DOHH2 (cell line): Measurements from ENCODE around the gene SPN.

Source experiments
- H3F3A ChIP-seq: fragments of 200-600 bp; sonication (generic), shearing (Covaris generic); 2 replicates; pipeline ENCODE4 v1.6.0; 2016; ENCODE audit warnings: antibody characterized with exemption, mild to moderate bottlenecking; ENCODE audit not compliant: control insufficient read depth, insufficient read depth
- H3K27ac ChIP-seq: fragments of 200-600 bp; sonication (generic); 2 replicates; pipeline ENCODE4 v1.5.1; 2014; ENCODE audit warnings: low read depth, mild to moderate bottlenecking, low read length, moderate library complexity
- H3K27me3 ChIP-seq: fragments of 200-600 bp; sonication (generic); 2 replicates; pipeline ENCODE4 v1.6.1; 2014; ENCODE audit warnings: mild to moderate bottlenecking, low read length, mixed read lengths; ENCODE audit not compliant: control insufficient read depth
- H3K36me3 ChIP-seq: fragments of 200-600 bp; sonication (generic); 2 replicates; pipeline ENCODE4 v1.6.1; 2014; ENCODE audit warnings: mild to moderate bottlenecking, low read length, moderate library complexity, mixed read lengths; ENCODE audit not compliant: control insufficient read depth
- H3K4me1 ChIP-seq: fragments of 200-600 bp; sonication (generic); 2 replicates; pipeline ENCODE4 v1.6.1; 2014; ENCODE audit warnings: mild to moderate bottlenecking, low read length, mixed read lengths; ENCODE audit not compliant: control insufficient read depth
- H3K4me2 ChIP-seq: fragments of 200-600 bp; sonication (generic); 2 replicates; pipeline ENCODE4 v1.6.0; 2014; ENCODE audit warnings: mild to moderate bottlenecking, low read length, moderate library complexity
- H3K4me3 ChIP-seq: fragments of 200-600 bp; sonication (generic); 2 replicates; pipeline ENCODE4 v1.5.1; 2014; ENCODE audit warnings: mild to moderate bottlenecking, low read length, mixed read lengths
- H3K79me2 ChIP-seq: fragments of 200-600 bp; sonication (generic); 2 replicates; pipeline ENCODE4 v1.6.1; 2014; ENCODE audit warnings: mild to moderate bottlenecking, low read length, mixed read lengths; ENCODE audit not compliant: control insufficient read depth
- H3K9me2 ChIP-seq: fragments of 200-600 bp; sonication (generic); replicated peaks from 2 replicates; pipeline ENCODE4 v1.6.1; 2014; ENCODE audit warnings: mild to moderate bottlenecking, low read length, mixed read lengths; ENCODE audit not compliant: control insufficient read depth
- H3K9me3 ChIP-seq: fragments of 200-600 bp; sonication (generic); 2 replicates; pipeline ENCODE4 v1.6.1; 2014; ENCODE audit warnings: antibody characterized with exemption, low read length, mixed read lengths; ENCODE audit not compliant: control insufficient read depth, insufficient read depth
- H4K20me1 ChIP-seq: fragments of 200-600 bp; sonication (generic); 2 replicates; pipeline ENCODE4 v1.6.0; 2014; ENCODE audit warnings: low read depth, mild to moderate bottlenecking, antibody characterized with exemption, low read length, moderate library complexity; ENCODE audit not compliant: control insufficient read depth, insufficient read depth
- CTCF ChIP-seq: fragments of 200-600 bp; sonication (generic); IDR thresholded peaks from one replicate; pipeline ENCODE4 v1.5.1; 2014; ENCODE audit warnings: antibody characterized with exemption, mild to moderate bottlenecking, low read depth, low read length; ENCODE audit not compliant: poor library complexity, severe bottlenecking
- EZH2phosphoT487 ChIP-seq: fragments of 200-600 bp; sonication (generic); IDR thresholded peaks from 2 replicates; pipeline ENCODE4 v1.6.1; 2017; ENCODE audit warnings: borderline replicate concordance, mild to moderate bottlenecking, antibody characterized with exemption, low read length, moderate library complexity, mixed read lengths

SPN gene

GRCh38 chr16:29667755-29668154, 4.7 kb downstream of the SPN start:
- Histone ChIP-seq H3K4me1 (peaks cover 38% of the 10 kb centered on the region), H3K36me3 (peaks cover 51% of the 10 kb centered on the region), H3K9me2 (no peaks in the 10 kb centered on the region), H3F3A (peaks cover 13% of the 10 kb centered on the region), H3K4me2 (no peak overlapping the region; the same call in 1 of the 2 replicates), H4K20me1 (peaks cover 5% of the 10 kb centered on the region; the same call in 1 of the 2 replicates), H3K27me3 (no peaks in the 10 kb centered on the region), H3K27ac (no peak overlapping the region), H3K9me3 (no peaks in the 10 kb centered on the region), H3K79me2 (peaks cover 80% of the 10 kb centered on the region), H3K4me3 (no peak overlapping the region)
- TF ChIP-seq CTCF (no peak), EZH2phosphoT487 (no peak)

GRCh38 chr16:29668267-29668666, 5.2 kb downstream of the SPN start:
- Histone ChIP-seq H4K20me1 (peaks cover 5% of the 10 kb centered on the region; the same call in 1 of the 2 replicates), H3K9me3 (no peaks in the 10 kb centered on the region), H3K4me3 (no peak overlapping the region), H3K9me2 (no peaks in the 10 kb centered on the region), H3K27me3 (no peaks in the 10 kb centered on the region), H3K36me3 (peaks cover 49% of the 10 kb centered on the region), H3K4me2 (no peak overlapping the region; the same call in 1 of the 2 replicates), H3K4me1 (peaks cover 37% of the 10 kb centered on the region), H3K27ac (no peak overlapping the region), H3K79me2 (peaks cover 75% of the 10 kb centered on the region), H3F3A (peaks cover 13% of the 10 kb centered on the region)
- TF ChIP-seq CTCF = no peak

GRCh38 chr16:29673501-29673900, 10.5 kb downstream of the SPN start:
- Histone ChIP-seq H3K9me2 (no peaks in the 10 kb centered on the region), H3K27me3 (no peaks in the 10 kb centered on the region), H3K4me3 (no peak overlapping the region), H3K36me3 (peaks cover 3% of the 10 kb centered on the region), H4K20me1 (no peaks in the 10 kb centered on the region), H3K9me3 (no peaks in the 10 kb centered on the region), H3K4me1 (peaks cover 15% of the 10 kb centered on the region), H3F3A (peaks cover 23% of the 10 kb centered on the region), H3K27ac (no peak overlapping the region), H3K4me2 (no peak overlapping the region), H3K79me2 (peaks cover 23% of the 10 kb centered on the region)
- no peak for TF ChIP-seq EZH2phosphoT487
- TF ChIP-seq CTCF = no peak
